Stimulated activated CD8-positive, alpha-beta memory T cell treated with anti-CD3 and anti-CD28 coated beads, Interleukin-4, amount 100 ng/mL, for 4 hours (primary cell): ENCODE measurements around the gene LRCH1.
"Not testable (repeated sequence)": the region's sequence is repeated elsewhere in the genome, so short reads cannot be mapped to it uniquely, and the experiment has no call there.

Experiments
- DNase-seq, 2 donors: peaks; one replicate each; pipeline ENCODE4 v3.0.0-alpha.2; 2020; ENCODE audit warnings: low read depth in 2 of 2, low spot score in 1 of 2

Gene LRCH1

GRCh38 chr13:46552889-46553520 lies at the start of gene LRCH1:
LRCH1 (plus strand) TSS chr13:46553170; CDS start chr13:46553397, 227 bp downstream.
- DNase-seq: peak; percentile 68 to 81

DNA sequence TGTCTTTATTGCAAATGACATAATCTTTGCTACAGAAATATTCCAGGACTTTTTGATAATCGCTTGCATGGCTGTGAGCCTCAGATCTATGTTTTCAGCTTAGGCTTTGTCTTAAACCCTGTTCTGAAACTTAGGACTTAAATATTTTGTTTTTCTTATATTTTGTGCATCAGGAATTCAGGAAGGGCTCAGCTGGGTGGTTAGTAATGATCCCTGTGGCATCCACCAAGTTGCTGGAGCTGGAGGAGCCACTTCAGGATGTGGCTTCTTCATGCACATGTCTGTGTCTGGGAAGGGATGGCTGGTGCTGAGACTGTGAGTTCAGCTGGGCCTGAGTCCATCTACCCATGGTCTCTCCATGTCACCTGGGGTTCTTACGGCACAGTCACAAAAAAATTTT lies 48.9 kb upstream of the LRCH1 start:
- DNase-seq: no peak

- DNase-seq: no peak
Observed at GRCh38 chr13:46507981-46508380, 45.0 kb upstream of the LRCH1 start.

DNA sequence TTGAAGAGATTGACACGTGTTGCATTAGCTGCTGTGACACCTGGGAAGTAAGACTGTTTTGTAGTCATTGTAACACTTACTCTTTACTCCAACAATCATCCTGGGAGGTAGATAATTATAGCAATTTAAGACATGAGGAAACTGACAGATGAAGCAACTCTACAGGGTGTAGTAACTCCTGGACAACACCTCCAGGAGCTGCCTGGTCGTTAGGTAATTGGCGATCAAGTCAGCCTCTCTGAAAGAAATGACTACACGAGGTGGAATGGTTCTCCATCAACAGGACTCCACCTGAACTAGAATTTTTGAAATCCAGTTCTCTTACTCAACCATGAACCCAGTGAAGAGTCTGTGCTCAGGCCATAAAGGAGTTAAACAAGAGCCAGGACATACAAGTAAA lies 43.0 kb upstream of the LRCH1 start:
- no peak for DNase-seq

DNA sequence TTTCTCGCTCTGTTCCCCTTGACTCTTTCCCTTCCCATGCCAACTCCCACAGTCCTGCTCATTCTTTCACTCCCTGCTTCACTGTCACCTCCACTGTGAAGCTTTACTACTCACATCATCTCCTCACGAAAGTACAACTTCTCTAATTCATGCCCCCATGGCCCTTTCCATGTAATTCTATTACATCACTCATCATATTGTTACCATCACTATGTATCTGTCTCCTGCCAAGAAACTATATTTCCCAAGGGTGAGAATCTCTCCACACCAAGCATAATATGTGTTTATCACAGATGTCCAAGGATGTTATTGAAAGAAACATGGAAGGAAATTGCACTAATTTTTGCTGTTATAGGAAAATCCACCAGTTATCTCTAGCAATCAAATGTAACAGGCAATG lies 37.2 kb upstream of the LRCH1 start:
- no peak for DNase-seq

DNA sequence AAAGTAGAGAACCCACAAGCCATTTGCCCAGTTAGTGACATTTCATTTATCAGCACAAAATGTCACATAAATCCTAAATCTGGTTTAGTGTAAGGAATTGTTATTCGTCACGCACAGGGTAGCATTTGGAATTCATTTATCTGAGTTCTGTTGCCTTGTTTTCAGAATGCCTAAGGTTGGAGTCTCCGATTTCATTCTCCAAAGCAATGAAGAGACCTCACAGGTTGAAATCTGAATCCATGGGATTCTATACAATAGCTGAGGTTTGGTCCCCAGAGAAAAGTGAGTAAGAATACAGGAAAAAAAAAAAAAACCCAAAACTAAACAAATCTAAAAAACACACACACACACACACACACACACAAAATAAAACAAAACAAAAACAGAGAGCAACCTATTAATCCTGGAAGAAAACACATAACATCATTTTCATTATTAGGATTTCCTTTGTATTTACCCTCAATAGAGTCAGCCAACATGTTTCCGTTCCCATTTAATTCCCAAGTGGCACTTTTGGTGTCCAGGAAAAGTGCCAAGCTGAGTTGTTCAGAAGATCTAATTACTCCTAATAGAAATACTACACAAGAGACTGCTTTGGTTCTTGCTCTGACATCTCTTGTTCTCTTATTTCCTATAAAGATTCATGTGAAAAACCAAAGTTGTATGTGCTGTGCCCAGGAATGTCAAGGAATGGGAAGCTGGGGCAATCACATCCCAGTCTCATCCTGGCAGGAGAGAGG lies 36.2 kb upstream of the LRCH1 start:
- no peak for DNase-seq

GRCh38 chr13:46517748-46518147 lies 35.2 kb upstream of the LRCH1 start:
- DNase-seq: not testable (repeated sequence)

GRCh38 chr13:46519182-46519581 lies 33.8 kb upstream of the LRCH1 start:
- no peak for DNase-seq

- DNase-seq: no peak
Observed at GRCh38 chr13:46520166-46520565, 32.8 kb upstream of the LRCH1 start.

GRCh38 chr13:46521486-46521885 lies 31.5 kb upstream of the LRCH1 start:
- no peak for DNase-seq

DNA sequence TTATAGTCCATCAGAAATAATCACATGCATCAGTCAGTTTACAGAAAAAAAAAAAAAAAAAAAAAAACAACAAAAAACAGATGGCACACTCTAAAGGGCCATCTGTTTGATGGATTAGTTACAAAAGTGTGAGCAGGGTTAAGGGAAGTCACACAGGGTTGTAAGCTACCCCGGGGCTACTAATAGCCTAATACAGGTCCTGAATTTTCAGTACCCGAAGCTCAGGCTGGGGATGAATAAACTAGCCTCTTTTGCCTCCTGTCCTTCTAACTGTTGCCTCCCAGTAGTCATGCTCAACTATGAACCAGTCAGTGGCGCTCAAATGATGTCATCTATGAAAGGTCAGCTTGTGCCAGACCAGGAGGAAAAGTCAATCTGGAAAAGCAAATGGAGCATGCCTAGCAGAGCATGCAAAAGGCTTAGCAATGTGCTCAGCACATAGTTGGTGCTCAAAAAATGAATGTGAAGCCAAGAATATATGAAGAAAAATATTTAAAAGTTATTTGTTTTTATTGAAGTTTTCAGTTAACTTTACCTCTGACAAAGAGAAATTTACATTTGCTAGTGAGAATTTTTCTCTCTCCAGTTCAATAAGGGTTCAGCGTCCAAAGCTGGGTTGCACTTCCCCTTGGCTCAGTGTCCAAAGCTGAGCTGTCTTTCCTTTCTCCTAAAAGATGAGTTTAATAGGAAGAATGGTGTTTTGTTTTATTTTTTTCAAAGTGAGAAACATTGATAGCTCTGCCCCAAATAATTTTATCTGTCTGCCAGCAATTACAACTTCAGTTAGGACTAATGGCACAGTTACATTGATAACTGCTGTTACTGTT lies 30.8 kb upstream of the LRCH1 start:
- DNase-seq: no peak

- no peak for DNase-seq
Observed at GRCh38 chr13:46522748-46523030, 30.3 kb upstream of the LRCH1 start.

DNA sequence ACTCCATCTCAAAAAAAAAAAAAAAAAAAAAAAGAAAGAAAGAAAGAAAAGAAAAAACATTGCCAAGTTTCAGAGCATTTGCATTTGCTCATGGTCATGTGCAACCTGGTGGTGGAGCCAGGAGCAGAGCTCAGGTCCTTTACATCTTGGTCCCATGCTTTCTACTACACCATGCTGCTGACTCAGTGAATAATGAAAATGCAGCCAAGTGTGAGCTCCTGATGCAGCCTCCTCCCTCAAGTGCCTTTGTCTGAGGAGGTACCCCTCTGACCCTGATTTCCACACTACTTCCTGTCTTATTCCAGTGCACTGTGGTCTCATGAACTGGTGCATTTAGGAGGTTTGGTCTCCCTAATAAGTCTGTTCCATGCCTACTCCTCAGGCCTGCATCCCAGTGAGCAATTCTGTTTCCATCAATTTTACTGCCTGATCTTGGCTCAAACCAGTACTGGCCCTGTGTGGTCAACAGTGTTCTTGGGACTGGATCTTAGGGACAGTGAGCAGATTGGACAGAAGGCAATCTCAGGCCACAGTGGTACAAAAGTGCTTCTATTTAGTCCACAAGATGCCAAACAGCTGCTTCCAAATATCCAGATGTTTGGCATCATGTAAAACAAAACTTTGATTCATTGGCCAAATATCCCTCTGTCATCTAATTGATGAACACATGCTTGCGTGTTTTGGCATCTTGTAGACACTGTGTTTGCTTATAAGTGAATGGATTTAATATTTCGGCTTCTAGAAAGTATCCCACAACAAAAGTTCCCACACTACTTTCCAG lies 28.8 kb upstream of the LRCH1 start:
- no peak for DNase-seq

DNA sequence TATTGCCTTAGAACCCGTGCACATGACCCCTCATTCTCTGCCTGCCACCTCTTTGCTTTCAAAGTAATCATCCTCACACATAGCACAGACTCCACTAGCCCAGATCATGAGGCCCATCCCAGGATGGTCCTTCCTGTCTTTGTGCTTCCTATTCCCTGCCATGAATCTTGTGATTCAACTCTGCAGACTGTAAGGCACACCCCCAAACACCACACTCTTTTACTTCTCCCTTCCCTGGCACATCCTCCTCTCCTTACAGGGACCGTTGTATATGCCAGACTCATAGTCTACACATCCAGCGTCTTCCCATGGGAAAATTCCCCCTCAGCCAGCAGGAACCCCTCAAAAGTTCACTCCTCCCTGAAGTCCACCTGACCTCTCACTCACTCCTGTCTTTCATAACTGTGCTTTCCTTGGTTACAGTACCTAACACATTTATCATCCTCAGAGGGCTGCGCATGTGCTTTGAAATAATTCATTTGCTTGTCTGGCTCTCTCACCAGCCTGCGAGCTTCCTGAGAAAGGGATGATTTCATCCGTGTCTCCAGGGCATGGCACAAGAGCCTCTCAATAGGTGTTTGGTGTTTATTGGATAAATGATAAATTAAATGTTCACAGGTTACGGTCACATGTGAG lies 26.8 kb upstream of the LRCH1 start:
- no peak for DNase-seq

GRCh38 chr13:46526740-46527139 lies 26.2 kb upstream of the LRCH1 start:
- no peak for DNase-seq

DNA sequence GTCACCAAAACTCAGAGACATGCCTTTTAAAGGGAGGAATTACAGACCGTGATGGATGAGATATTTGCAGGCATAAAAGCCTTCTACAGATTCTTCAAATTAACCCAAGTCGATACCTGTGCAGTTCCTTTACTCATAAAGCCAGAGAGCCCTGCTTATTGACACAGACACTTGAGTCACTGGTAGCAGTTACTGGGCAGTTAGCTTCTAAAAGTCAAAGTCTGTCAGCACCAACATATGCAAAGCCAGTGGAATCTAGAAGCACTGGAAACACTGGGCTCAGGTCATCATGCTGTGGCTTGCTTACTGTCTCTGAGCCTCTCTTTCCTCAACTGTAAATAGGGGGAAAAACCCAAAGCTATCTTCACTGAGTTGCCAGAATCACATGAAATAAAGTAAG lies 25.7 kb upstream of the LRCH1 start:
- DNase-seq: no peak

GRCh38 chr13:46529216-46529919 lies 23.6 kb upstream of the LRCH1 start:
- no peak for DNase-seq

GRCh38 chr13:46530084-46530935 lies 22.7 kb upstream of the LRCH1 start:
- no peak for DNase-seq

- no peak for DNase-seq
Observed at GRCh38 chr13:46531953-46532352, 21.0 kb upstream of the LRCH1 start.
